ENCODE results near the gene CRB3.

CRB3 gene

GRCh38 chr19:6433663-6434062 lies 30.4 kb upstream of the CRB3 start, which contains the start of gene SLC25A41:
TSS of gene SLC25A41 (minus strand) at chr19:6433763. CDS start at chr19:6433693, 70 bp downstream.
- DNase-seq = no peak

- DNase-seq = no peak
Observed at GRCh38 chr19:6439743-6440142, 24.3 kb upstream of the CRB3 start.

- DNase-seq = no peak
Observed at GRCh38 chr19:6440905-6441304, 23.2 kb upstream of the CRB3 start.

GRCh38 chr19:6442087-6442688 lies 21.9 kb upstream of the CRB3 start:
- no peak for DNase-seq

- DNase-seq = no peak
Observed at GRCh38 chr19:6443986-6444385, 20.1 kb upstream of the CRB3 start.

GRCh38 chr19:6446452-6446851 lies 17.6 kb upstream of the CRB3 start:
- no peak for DNase-seq

GRCh38 chr19:6448045-6448444 lies 16.0 kb upstream of the CRB3 start:
- no peak for DNase-seq

GRCh38 chr19:6450166-6450565 lies 13.9 kb upstream of the CRB3 start:
- DNase-seq = no peak

GRCh38 chr19:6451583-6452222 lies 12.4 kb upstream of the CRB3 start:
- no peak for DNase-seq

- DNase-seq = no peak
Observed at GRCh38 chr19:6452223-6452614, 11.9 kb upstream of the CRB3 start.

- no peak for DNase-seq
Observed at GRCh38 chr19:6452899-6453298, 11.2 kb upstream of the CRB3 start.

- DNase-seq = no peak
Observed at GRCh38 chr19:6453951-6454565, 10.0 kb upstream of the CRB3 start.

GRCh38 chr19:6455924-6456323 lies 8.1 kb upstream of the CRB3 start:
- DNase-seq = no peak

GRCh38 chr19:6457958-6458694 lies 5.9 kb upstream of the CRB3 start:
- no peak for DNase-seq

GRCh38 chr19:6458695-6459261 lies 5.3 kb upstream of the CRB3 start:
- DNase-seq = peak; percentile 34

- DNase-seq = peak; percentile 85
Observed at GRCh38 chr19:6459262-6460098, 4.6 kb upstream of the CRB3 start, which contains the start of gene SLC25A23. TSS of gene SLC25A23 (minus strand) at chr19:6459792. CDS start at chr19:6459628, 164 bp downstream.

- DNase-seq = peak; percentile 98
Observed at GRCh38 chr19:6460099-6460884, 3.8 kb upstream of the CRB3 start.

GRCh38 chr19:6465006-6465405 lies 935 bp downstream of the CRB3 start:
- DNase-seq = no peak

- DNase-seq = no peak
Observed at GRCh38 chr19:6465663-6466062, 1.6 kb downstream of the CRB3 start.

GRCh38 chr19:6466526-6467248 lies 2.6 kb downstream of the CRB3 start:
- no peak for DNase-seq

- DNase-seq = no peak
Observed at GRCh38 chr19:6467384-6467783, 3.3 kb downstream of the CRB3 start.

Data from DMS53 (cell line).